Glomerular visceral epithelial cell (primary cell): ENCODE results near the gene LRP1B.
"Not testable (repeated sequence)": the region's sequence is repeated elsewhere in the genome, so short reads cannot be mapped to it uniquely, and the experiment has no call there.

Source experiments
- DNase-seq: peaks from one replicate; pipeline ENCODE4 v3.0.0-alpha.2; 2016; ENCODE audit errors: extremely low spot score

LRP1B gene

DNA sequence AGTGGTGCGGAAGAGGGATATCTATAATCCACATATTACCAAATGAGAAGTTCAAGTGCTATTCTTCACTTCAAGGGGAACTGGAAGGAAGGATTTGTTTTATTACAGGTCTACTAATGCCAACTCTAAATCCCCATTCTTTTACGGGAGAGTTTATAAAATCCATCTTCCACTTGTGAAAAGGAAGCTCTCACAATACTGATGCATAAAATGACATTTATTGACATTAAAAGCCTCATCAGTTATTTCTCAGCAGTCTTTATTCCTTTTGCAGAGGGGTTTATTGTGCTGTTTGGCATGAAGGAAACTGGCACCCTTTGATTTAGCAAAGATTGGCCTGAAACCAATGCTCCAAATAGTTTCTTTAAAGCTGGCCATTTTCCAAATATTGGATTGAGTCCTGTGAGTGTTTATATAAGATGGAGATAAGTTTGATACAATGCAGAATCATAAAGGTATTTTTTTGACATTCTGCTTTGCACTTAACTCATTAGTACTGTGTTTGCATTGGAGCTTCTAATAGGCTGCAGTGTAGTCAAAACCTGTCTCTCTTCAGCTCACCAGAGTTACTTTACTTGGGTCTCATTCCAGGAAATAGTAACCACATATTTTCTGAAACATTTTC, 26.6 kb downstream of the LRP1B start:
- no peak for DNase-seq

DNA sequence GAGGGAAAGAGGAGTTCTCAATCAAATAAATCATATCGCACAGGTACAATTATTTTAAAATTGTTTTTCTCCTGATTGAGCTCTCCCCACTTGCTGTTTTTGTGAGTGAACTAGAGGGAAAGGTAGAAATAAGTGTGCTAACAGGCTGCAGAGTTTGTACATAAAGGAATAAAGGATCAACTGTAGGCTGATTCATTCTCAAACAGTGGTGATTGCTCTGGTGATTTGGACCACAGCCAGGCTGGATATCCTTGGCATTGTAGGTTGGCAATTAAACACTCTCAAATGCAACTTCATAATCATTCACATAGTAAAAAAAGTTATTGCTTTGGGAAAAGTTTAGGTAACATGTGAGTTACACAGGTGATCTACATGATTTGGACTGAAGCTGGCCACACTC, 29.8 kb downstream of the LRP1B start:
- DNase-seq, result peak; percentile 2

DNA sequence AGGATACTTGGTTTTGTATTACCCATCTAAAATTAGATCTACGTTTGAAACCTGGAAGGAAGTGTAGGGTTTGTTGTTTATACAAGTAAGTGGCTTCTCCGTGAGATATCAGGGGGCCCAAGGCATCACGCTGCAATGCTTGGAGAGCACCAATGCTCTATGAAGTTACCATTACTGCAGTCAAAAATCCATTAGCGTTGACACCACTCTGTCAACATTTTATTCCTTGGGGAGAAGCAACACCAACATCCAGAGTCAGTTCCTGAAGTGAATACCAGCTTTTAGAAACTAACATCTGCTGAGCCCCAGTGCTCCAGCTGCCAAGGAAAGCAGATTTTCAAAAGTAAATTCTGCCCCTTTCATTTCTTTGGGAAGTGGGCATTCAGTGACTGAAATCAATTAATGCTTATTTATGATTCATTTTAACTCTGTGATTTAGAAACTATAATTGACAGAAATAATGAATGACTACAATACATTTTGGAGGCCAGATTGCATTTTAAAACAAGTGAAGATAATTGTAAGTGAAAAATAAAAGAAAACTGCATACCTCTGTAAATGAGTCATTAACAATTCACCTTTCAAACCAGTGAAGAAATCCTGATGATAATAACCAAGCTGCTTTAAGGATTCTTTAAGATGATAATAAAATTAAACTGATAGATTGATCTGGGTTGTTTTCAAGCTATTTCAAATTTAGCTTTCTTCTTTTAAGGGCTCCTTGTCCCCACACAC, 30.5 kb downstream of the LRP1B start:
- DNase-seq, result no peak

DNA sequence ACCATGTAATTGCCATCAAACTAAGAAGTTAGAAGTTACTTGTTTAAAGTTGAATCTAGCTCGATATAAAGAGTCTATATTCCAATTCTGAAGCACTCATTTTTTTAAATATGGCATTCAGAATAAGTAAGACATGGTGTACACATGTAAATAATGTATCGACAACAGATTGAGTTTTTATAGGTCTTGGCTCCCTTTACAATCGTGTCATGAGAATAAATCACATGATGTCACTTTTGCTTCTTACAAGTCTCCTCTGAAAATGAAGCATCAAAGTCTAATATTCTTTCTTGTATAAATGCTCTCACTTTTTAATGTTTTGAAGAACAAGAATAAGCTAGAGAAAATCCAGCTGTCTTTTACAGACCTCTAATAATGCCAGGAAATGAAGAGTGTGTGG, 33.1 kb downstream of the LRP1B start:
- no peak for DNase-seq

GRCh38 chr2:142095647-142096046, 35.2 kb downstream of the LRP1B start:
- DNase-seq, result no peak

- DNase-seq, result no peak
Observed at GRCh38 chr2:142094233-142094632, 36.6 kb downstream of the LRP1B start.

GRCh38 chr2:142088058-142088568, 42.7 kb downstream of the LRP1B start:
- DNase-seq, result no peak

DNA sequence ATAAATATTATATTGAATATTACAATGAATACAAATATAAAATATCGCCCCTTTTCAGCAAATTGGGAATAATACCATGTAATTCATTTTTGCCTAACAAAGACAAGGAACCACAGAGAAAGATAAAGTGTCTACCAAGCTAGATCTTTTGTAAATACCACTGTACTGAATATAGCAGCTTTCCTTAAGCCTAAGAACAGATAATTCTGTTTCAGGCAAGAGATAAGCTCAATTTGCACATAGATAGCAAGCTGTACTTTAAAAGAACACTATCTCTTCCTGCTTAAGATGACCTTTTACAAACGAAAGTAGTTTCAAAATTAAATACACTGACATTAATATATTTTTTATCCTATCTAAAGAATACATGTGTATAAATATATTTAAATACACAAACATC, 43.2 kb downstream of the LRP1B start:
- DNase-seq, result not testable (repeated sequence)

- no peak for DNase-seq
Observed at GRCh38 chr2:142082368-142082767, 48.4 kb downstream of the LRP1B start.

DNA sequence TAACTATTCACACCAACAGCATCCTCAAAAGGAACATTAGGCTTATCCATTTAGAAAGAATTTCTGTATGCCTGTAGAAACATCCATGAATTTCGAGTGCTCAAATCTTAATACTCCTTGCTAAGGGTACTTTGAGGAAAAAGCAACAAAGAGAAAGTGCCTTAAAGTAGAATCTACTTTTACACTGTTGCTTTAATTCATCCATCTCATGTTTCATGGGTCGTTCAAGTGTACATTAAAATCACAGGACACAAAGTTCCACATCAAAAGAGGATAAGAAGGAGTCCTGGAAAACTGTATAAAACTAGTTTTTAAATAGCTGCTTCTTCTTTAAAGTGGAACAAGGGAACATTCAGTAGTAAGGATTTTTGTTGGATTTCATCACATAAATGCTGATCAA, 54.5 kb downstream of the LRP1B start:
- no peak for DNase-seq

GRCh38 chr2:142075826-142076225, 55.0 kb downstream of the LRP1B start:
- DNase-seq, result no peak

GRCh38 chr2:142069251-142069888, 61.4 kb downstream of the LRP1B start:
- DNase-seq, result no peak

GRCh38 chr2:142065700-142066099, 65.1 kb downstream of the LRP1B start:
- no peak for DNase-seq

DNA sequence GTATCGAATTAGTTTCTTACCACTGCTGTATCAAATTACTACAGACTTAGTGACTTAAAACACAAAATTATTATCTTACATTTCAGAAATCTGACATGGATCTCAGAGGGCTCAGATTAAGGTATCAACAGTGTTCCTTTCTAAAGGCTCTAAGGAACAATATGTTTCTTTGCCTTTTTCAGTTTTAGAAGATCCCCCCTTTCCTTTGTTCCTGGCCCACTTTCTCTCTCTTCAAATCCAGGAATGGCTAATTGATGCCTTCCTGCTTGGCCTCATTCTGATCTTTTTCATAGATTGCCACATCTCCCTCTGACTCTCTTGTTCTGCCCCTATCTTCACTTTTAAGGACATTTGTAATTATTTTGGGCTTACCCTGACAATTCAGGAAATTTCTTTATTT, 65.7 kb downstream of the LRP1B start:
- DNase-seq, result no peak

DNA sequence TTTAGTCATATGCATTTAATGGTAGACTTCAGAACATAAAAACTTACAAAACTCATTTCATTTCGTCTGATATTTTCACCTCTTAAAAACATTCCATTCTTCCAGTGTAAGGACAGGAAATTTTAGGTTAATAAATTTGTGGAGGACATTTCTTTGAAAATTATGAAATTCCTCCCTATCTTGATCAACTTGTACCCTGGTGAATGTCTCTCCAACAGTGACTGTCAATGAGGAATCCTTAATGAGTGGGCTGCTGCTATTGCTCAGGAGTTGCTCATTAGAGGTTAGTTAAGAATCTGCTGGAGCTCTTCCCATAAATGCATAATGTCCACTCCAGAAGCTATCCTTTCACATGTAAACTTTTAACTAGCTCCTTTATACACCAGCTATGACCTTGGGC, 69.1 kb downstream of the LRP1B start:
- no peak for DNase-seq

GRCh38 chr2:142058149-142058548, 72.7 kb downstream of the LRP1B start:
- no peak for DNase-seq

DNA sequence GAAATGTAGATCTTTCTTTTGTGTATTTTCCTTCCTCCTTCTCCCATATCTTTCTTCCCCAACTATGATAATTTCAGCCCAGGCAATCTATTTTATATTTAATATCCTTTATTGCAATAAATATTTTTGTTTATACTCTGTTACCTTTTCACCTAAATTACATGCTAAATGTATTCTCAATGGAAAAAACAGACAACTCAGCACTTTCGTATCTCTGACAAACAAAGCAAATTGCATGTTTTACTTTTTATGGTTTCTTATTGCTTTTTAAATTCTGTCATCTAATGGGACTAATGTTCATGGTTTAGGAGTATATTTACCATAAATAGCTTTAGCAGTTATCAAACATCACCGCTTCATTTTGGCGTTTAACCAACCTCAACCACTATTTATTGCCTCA, 74.0 kb downstream of the LRP1B start:
- no peak for DNase-seq

DNA sequence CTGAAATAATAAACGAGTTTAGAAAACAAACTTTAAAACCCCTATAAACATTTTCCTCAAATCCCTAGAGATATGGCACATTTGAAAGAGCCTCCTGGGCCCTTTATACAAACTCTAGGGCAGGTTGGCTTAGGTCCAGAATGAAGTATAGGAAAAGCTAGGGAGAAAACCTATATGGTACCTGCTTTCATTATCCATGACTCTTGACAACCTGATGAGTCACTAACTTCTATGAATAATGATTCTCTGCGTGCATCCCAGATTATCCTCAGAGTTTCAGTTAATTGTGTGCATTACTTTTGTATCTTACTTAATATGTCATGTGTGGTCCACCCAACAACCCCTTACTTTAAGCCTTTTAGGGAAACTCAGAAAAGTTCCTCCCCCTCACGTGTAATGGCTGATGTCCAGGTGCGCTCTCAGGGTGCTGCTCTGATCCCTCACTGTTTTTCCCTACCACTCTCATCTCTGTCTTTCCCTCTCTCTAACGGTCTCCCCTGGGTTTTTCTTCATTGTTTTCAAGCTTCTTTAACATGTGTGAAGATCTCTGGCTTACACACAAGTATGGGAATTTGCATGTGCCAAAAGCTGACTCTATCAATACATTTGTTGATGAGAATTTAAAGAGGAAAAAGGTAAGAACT, 78.5 kb downstream of the LRP1B start:
- no peak for DNase-seq

- DNase-seq, result no peak
Observed at GRCh38 chr2:142048581-142048980, 82.2 kb downstream of the LRP1B start.

DNA sequence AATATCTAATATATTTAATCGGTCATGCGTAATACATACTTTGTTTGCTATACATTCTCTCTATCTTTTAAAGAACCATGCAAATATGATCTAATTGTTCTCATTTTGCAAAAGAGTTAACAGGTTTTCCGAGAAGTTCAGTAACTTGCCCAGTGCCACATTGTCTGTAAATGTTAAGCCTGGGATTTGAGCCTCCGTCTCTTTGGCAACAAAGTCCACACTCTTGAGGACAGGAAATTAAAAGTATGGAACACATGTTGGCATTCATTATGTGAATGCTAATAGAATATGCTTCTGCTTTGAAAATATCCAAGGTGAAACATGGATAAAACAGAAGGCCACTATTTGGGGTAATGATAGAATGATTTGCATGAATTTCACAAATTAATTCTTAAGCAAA, 85.2 kb downstream of the LRP1B start:
- DNase-seq, result no peak

DNA sequence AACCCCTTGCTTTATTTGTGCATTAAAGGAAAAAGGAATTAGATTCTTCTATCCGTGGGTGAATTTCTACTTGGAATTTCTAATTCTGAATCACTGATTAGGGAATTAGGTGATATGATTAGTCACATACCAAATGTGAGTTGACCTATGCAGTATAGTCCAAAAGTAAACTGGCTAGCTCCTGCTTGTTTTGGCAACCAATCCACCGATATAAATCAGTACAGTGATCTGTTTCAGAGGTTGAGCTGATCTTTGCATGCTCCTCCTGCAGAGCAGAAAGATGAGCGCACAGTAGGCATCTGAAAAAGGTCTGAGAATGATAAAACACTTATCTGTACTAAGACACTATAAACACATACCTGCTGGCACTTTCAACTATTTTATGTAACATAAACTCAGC, 86.6 kb downstream of the LRP1B start:
- no peak for DNase-seq

DNA sequence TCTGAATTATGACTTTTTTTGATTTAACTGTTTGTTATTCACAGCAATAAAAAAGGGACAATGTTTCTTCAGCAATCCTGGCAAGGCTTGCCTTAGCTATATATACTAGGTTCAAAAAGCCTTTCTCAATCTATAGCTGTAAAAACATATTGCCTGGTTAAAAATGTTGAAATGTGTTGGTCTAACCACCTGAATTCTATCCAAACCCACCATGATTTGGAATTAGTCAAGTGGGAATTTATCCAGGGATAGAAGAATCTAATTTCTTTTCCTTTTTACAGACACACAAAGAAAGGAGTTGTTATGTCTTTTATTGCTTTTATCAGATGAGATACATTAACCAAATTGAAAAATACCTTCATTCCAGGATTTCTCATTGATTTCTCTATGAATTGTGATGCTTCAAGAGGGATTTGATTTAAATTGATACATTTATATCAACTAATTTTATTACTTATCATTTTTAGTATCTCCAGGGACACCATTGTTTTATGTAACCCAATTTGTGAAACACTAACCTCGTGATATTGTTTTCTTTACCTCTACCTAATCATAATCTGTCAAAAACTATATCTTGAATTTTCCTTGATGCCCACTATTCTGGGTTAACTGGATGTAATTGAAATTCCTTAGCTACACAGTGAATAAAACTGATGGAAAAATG, 88.1 kb downstream of the LRP1B start:
- no peak for DNase-seq
